ENCODE measurements around the gene TMPRSS13.

TMPRSS13 gene

GRCh38 chr11:117941976-117942654 is 12.9 kb upstream of the TMPRSS13 start:
- H3K4me1 ChIP-seq, result peaks cover 6% of the 10 kb centered on the region; the same call in 1 of the 2 replicates
- H3K9ac ChIP-seq, result no peak overlapping the region
- H3K4me2 ChIP-seq, result no peak overlapping the region
- no peaks in the 10 kb centered on the region for H3K9me3 ChIP-seq
- no peak overlapping the region for H3K27ac ChIP-seq
- H3K4me3 ChIP-seq, result no peak overlapping the region
- H3K27me3 ChIP-seq, result no peaks in the 10 kb centered on the region
- no peaks in the 10 kb centered on the region for H4K20me1 ChIP-seq
- no peak for TF ChIP-seq Cebpa-rat (IDR thresholded peaks at IDR 0.05)
- H3K36me3 ChIP-seq, result no peaks in the 10 kb centered on the region

GRCh38 chr11:117941163-117941707 is 12.0 kb upstream of the TMPRSS13 start:
- Histone ChIP-seq H3K9me3 (no peaks in the 10 kb centered on the region), H3K27ac (no peak overlapping the region), H3K4me1 (no peaks in the 10 kb centered on the region), H3K27me3 (no peaks in the 10 kb centered on the region), H3K9ac (no peak overlapping the region), H4K20me1 (no peaks in the 10 kb centered on the region), H3K4me2 (no peak overlapping the region), H3K4me3 (no peak overlapping the region), H3K36me3 (no peaks in the 10 kb centered on the region)
- TF ChIP-seq Cebpa-rat (IDR thresholded peaks at IDR 0.05), result no peak

DNA sequence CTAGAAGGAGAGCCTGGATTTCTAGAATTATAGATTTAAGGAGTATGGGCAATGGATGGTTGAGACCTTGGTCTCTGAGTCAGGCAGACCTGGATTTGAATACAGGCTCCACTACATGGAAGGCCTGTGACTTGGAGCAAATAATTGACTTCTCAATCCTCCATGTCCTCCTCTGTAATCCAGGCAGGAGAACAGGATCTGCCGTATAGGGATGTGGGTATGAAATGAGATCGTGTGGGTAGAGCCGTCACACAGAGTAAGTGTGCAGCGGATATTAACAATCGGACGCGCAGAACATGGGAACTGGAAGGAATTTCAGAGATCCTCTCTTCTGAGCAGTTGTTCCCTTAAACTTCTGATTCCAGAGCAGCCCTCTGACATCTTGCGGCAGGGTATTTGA is 11.5 kb upstream of the TMPRSS13 start:
- no peak overlapping the region for H3K27ac ChIP-seq
- no peaks in the 10 kb centered on the region for H3K9me3 ChIP-seq
- H3K27me3 ChIP-seq, result no peaks in the 10 kb centered on the region
- H3K4me1 ChIP-seq, result no peaks in the 10 kb centered on the region
- H3K36me3 ChIP-seq, result no peaks in the 10 kb centered on the region
- no peak overlapping the region for H3K9ac ChIP-seq
- H3K4me2 ChIP-seq, result no peak overlapping the region
- H4K20me1 ChIP-seq, result no peaks in the 10 kb centered on the region
- no peak for TF ChIP-seq Cebpa-rat (IDR thresholded peaks at IDR 0.05)
- H3K4me3 ChIP-seq, result no peak overlapping the region

GRCh38 chr11:117936973-117937372 is 7.8 kb upstream of the TMPRSS13 start:
- H4K20me1 ChIP-seq, result no peaks in the 10 kb centered on the region
- no peak overlapping the region for H3K4me3 ChIP-seq
- peaks cover 5% of the 10 kb centered on the region; the same call in 1 of the 2 replicates for H3K27me3 ChIP-seq
- peaks cover 18% of the 10 kb centered on the region for H3K4me1 ChIP-seq
- no peaks in the 10 kb centered on the region for H3K9me3 ChIP-seq
- H3K9ac ChIP-seq, result no peak overlapping the region
- TF ChIP-seq Cebpa-rat (IDR thresholded peaks at IDR 0.05), result no peak
- H3K27ac ChIP-seq, result no peak overlapping the region
- H3K4me2 ChIP-seq, result no peak overlapping the region
- no peaks in the 10 kb centered on the region for H3K36me3 ChIP-seq

DNA sequence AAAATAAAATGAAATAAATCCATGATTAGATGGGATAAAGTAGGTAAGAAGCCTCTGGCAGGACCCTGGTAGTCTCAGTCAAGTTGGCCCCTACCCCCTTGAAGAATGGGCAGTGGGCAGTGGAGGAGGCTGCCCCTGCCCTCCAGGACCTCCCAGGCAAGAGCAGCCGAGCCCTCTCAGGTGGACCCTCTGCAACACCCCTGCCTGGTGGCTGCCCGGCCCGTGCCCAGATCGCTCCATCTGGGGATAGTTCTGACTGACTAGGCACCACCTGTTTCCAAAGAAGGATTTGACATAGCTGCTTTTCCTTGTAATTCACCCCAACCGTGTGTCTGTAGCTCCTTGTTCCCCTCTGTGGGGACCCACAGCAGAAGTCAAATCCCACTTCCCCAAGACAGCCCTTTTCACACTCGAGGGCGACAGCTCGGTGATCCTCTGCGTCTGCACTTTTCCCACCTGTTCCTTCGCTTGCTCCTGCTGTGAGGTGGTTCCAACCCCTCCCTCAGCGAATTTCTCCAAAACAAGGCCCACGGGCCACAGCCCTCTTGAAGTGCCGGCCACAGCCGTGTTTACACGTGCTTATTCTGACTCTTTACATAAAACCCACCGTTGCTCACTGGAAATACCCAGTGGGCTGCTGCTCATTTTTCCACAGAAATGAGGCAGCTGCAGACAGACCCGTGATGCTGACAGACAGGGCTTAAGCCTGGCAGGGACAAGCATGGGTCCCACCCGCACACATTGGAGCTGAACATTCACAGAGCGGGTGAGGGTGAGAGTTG is 5.5 kb upstream of the TMPRSS13 start:
- Histone ChIP-seq H3K27ac (no peak overlapping the region), H3K4me3 (no peak overlapping the region), H3K36me3 (no peaks in the 10 kb centered on the region), H3K9me3 (no peaks in the 10 kb centered on the region), H3K4me1 (peaks cover 40% of the 10 kb centered on the region), H4K20me1 (no peaks in the 10 kb centered on the region), H3K9ac (no peak overlapping the region), H3K4me2 (no peak overlapping the region), H3K27me3 (peaks cover 5% of the 10 kb centered on the region; the same call in 1 of the 2 replicates)
- TF ChIP-seq Cebpa-rat (IDR thresholded peaks at IDR 0.05), result no peak

DNA sequence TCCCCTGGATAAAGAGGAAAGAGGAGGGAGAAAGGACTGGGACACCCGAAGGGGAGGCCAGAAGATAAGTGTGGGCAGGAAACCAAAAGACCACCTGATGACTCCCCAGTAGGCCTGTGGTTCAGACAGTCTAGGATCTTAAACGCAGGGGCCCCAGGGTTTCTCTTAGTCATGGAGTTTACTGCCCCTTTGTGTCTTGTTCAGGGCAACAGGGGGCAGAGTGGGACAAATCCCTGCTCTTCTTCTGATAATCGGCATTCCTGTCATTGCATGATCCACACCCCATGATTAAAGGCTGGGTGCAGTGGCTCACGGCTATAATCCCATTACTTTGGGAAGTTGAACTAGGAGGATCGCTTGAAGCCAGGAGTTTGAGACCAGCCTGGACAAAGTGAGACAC is 4.7 kb upstream of the TMPRSS13 start:
- H3K9ac ChIP-seq, result no peak overlapping the region
- H3K4me2 ChIP-seq, result peak overlapping the region; percentile 4; the same call in 1 of the 2 replicates
- peaks cover 48% of the 10 kb centered on the region for H3K4me1 ChIP-seq
- TF ChIP-seq Cebpa-rat (IDR thresholded peaks at IDR 0.05), result no peak
- H3K27ac ChIP-seq, result no peak overlapping the region
- H3K36me3 ChIP-seq, result no peaks in the 10 kb centered on the region
- no peaks in the 10 kb centered on the region for H4K20me1 ChIP-seq
- H3K9me3 ChIP-seq, result no peaks in the 10 kb centered on the region
- no peak overlapping the region for H3K4me3 ChIP-seq
- peaks cover 5% of the 10 kb centered on the region; the same call in 1 of the 2 replicates for H3K27me3 ChIP-seq

- Histone ChIP-seq H3K27me3 (peaks cover 5% of the 10 kb centered on the region; the same call in 1 of the 2 replicates), H4K20me1 (no peaks in the 10 kb centered on the region), H3K9me3 (no peaks in the 10 kb centered on the region), H3K27ac (no peak overlapping the region), H3K4me2 (peak overlapping the region; percentile 4; the same call in 1 of the 2 replicates), H3K4me3 (no peak overlapping the region), H3K4me1 (peaks cover 53% of the 10 kb centered on the region), H3K9ac (no peak overlapping the region), H3K36me3 (no peaks in the 10 kb centered on the region)
- TF ChIP-seq Cebpa-rat (IDR thresholded peaks at IDR 0.05), result no peak
Measured at GRCh38 chr11:117933475-117933874, 4.3 kb upstream of the TMPRSS13 start.

- Histone ChIP-seq H3K27me3 (peaks cover 7% of the 10 kb centered on the region), H3K36me3 (no peaks in the 10 kb centered on the region), H3K9me3 (no peaks in the 10 kb centered on the region), H3K4me3 (no peak overlapping the region), H3K4me2 (no peak overlapping the region), H3K9ac (no peak overlapping the region), H3K4me1 (peaks cover 58% of the 10 kb centered on the region), H4K20me1 (no peaks in the 10 kb centered on the region), H3K27ac (no peak overlapping the region)
- TF ChIP-seq Cebpa-rat (IDR thresholded peaks at IDR 0.05), result no peak
Measured at GRCh38 chr11:117932947-117933346, 3.7 kb upstream of the TMPRSS13 start.

DNA sequence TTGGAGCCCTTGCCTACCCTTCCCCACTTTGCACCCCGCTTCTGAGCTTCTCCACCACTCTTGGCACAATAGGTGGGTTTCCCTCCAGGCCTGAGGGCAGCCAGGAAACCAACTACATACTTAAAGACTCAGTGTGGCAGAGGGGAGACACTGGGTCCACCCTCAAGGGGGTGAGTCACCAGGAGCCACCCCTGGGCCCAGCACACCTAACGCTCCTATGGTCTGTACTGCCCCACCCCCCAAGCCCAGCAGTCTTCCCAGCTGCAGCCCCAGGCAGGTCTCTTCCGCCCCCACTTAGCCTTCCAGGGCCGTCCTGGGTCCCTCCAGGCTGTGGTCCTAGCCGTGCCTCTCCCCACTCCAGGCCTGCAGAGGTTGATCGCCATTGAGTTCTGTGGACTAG is 3.2 kb upstream of the TMPRSS13 start:
- Histone ChIP-seq H3K9ac (no peak overlapping the region), H3K4me2 (peak overlapping the region; percentile 16; the same call in 1 of the 2 replicates), H3K4me1 (peaks cover 59% of the 10 kb centered on the region), H3K9me3 (no peaks in the 10 kb centered on the region), H4K20me1 (no peaks in the 10 kb centered on the region), H3K36me3 (no peaks in the 10 kb centered on the region), H3K4me3 (no peak overlapping the region), H3K27me3 (peaks cover 12% of the 10 kb centered on the region), H3K27ac (no peak overlapping the region)
- no peak for TF ChIP-seq Cebpa-rat (IDR thresholded peaks at IDR 0.05)

DNA sequence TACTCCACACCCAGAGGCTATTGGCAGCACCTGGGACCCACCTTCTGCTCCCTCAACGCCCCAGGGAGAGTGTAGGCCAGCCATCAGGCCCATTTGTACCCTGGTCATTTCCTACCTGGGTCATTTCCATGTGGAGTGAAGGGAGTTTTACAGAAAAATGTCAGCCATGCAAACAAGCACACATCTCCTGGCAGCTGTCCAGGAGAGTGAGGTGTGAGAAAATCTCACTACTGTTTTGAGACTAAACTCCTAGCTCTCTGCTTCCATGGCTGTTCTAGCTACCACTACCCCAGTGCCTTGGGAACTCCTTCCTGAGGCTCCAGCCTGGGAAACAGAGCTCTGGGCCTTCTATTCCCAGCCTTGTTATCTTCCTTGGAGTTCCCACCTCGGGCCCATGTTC is 2.8 kb upstream of the TMPRSS13 start:
- H3K9ac ChIP-seq, result no peak overlapping the region
- H3K4me2 ChIP-seq, result peak overlapping the region; percentile 67
- H4K20me1 ChIP-seq, result no peaks in the 10 kb centered on the region
- no peaks in the 10 kb centered on the region for H3K36me3 ChIP-seq
- H3K27ac ChIP-seq, result no peak overlapping the region
- no peak overlapping the region for H3K4me3 ChIP-seq
- H3K27me3 ChIP-seq, result peaks cover 15% of the 10 kb centered on the region
- peaks cover 59% of the 10 kb centered on the region for H3K4me1 ChIP-seq
- no peak for TF ChIP-seq Cebpa-rat (IDR thresholded peaks at IDR 0.05)
- H3K9me3 ChIP-seq, result no peaks in the 10 kb centered on the region

Measured in BLaER1 (cell line).